AG10803 (cell line): ENCODE results near the gene NEK1.

ENCODE experiments used
- DNase-seq: peaks from one replicate; pipeline ENCODE4 v3.0.0; 2010; ENCODE audit warnings: low read depth
- H3K4me3 ChIP-seq: 2 replicates; pipeline ENCODE4 v1.5.1; 2011; ENCODE audit warnings: mild to moderate bottlenecking, low read length, control low read depth
- CTCF ChIP-seq: conservative IDR thresholded peaks from 2 replicates; pipeline ENCODE4 v1.5.1; 2011; ENCODE audit warnings: mild to moderate bottlenecking, low read length, control low read depth, inconsistent platforms

Gene NEK1

GRCh38 chr4:169367826-169368225, 244.6 kb downstream of the NEK1 start:
- TF ChIP-seq CTCF = no peak
- no peak for DNase-seq
- no peak overlapping the region for H3K4me3 ChIP-seq

GRCh38 chr4:169366821-169367220, 245.6 kb downstream of the NEK1 start:
- H3K4me3 ChIP-seq = no peak overlapping the region
- DNase-seq = no peak
- no peak for TF ChIP-seq CTCF

GRCh38 chr4:169362607-169363006, 249.8 kb downstream of the NEK1 start:
- no peak for TF ChIP-seq CTCF
- DNase-seq = no peak
- H3K4me3 ChIP-seq = no peak overlapping the region

GRCh38 chr4:169361756-169362155, 250.6 kb downstream of the NEK1 start:
- H3K4me3 ChIP-seq = no peak overlapping the region
- no peak for DNase-seq
- TF ChIP-seq CTCF = no peak

- TF ChIP-seq CTCF = no peak
- no peak overlapping the region for H3K4me3 ChIP-seq
- DNase-seq = no peak
Observed at GRCh38 chr4:169359961-169360360, 252.4 kb downstream of the NEK1 start.

- no peak overlapping the region for H3K4me3 ChIP-seq
- no peak for TF ChIP-seq CTCF
- no peak for DNase-seq
Observed at GRCh38 chr4:169352360-169352759, 260.0 kb downstream of the NEK1 start.

GRCh38 chr4:169351872-169352271, 260.5 kb downstream of the NEK1 start:
- DNase-seq = no peak
- no peak overlapping the region for H3K4me3 ChIP-seq
- TF ChIP-seq CTCF = no peak
